NCI-H82 (cell line): ENCODE results near the gene USP16.
A peak's percentile ranks its signal among the peaks of the same experiment; 100 is the strongest.
"Not testable (repeated sequence)": the region's sequence is repeated elsewhere in the genome, so short reads cannot be mapped to it uniquely, and the experiment has no call there.

Source experiments
- DNase-seq: peaks from one replicate; lab custom pipeline; 2025; lab: John Stamatoyannopoulos, UW

The USP16 gene

DNA sequence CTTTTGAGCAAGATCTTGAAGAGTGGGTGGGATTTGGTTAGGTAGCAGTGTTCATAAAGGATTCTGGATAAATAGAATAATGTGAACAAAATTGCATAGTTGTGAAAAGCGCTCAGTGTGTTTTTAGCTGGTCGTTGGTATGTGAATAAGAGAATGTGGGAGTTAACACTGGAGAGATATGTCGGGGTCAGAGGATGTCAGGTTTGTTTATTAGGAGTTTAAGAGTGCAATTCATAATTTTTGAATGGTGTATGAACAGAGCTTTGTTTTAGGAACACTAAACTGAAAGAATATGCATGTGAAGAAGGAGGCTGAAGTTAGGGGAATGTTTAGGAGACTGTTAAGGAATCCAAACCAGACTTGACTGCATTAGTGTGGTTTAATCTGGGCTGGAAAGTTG is 9.4 kb downstream of the USP16 start:
- DNase-seq, result no peak

DNA sequence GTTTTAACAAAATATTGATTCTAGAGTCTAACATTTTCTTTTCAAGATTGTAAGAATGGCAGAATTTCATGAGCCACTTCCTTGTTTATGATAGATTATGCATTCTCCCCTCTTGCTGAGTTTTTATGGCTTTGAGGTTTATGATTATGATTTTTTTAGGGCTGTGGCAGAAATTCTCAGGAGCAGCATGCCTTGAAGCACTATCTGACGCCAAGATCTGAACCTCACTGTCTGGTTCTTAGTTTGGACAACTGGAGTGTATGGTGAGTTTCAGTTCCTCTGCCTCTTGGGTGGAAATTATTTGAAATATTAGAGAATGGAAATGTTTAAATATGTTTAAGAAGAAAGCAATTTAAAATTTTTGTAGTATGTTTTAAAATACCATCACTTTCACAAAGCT is 10.2 kb downstream of the USP16 start:
- DNase-seq, result no peak

DNA sequence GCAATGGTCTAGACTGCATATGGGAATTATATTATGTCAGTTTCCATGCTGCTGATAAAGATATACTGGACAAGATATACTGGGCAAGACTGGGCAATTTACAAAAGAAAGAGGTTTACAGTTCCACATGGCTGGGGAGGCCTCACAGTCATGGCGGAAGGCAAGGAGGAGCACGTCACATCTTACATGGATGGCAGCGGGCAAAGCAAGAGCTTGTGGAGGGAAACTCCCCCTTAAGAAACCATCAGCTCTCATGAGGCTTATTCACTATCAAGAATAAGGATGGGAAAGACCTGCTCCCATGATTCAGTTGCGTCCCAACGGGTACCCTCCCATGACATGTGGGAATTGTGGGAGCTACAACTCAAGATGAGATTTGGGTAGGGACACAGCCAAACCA is 27.8 kb downstream of the USP16 start:
- no peak for DNase-seq

DNA sequence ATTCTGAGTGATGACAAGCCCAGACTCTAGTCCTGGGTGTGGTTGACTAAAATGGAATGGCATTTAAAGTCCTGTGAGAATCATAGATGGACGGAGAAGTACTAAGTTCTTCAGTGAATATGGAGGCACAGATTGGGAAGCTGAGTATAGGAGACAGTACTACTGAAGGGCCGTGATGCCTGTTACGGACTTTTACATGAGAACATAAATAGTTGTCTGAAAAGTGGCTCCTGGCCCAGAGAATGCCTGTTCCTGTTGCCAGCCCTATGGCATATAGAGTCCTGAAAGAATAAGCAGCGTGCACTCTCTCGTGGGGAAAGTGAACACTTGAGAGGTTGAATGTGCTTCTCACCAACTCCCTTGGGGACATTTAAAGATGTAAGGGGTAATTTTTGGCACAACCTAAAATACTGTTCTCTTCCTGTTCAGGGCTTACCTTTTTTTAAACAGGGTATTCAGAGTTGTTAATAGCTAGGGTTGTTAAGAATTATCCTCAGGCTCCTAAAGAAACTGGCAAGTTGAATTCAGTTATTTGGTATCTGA is 28.6 kb downstream of the USP16 start:
- no peak for DNase-seq

DNA sequence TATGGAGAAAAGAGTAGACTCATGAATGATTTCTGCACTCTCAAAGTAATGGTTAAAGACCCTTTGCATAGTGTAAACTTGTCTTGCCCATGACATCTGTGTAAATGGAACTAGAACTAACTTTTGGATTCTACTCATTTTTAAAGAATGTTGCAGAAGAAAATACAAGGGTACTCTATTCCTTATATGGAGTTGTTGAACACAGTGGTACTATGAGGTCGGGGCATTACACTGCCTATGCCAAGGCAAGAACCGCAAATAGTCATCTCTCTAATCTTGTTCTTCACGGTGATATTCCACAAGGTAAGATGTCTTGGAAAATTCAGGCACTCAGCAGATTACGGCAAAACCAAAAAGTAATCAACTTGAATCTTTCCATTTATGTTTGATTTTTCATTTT is 29.2 kb downstream of the USP16 start:
- DNase-seq, result no peak

DNA sequence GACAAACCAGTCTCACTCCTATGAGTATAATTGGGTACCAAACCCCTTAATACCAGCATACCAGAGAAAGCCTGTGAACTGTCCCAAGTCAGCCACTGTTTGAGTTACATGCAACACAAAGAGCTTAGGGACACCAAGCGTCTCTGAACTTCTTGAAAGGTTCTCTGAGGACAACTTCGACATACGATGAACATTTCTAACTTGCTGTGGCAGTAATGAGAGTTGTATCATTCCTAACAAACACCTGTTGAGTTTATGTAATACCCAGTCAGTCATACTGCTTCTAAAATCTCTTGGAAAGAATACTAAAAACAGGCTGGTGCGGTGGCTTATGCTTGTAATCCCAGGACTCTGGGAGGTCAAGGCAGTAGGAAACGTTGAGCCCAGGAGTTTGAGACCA is 30.6 kb downstream of the USP16 start:
- no peak for DNase-seq

DNA sequence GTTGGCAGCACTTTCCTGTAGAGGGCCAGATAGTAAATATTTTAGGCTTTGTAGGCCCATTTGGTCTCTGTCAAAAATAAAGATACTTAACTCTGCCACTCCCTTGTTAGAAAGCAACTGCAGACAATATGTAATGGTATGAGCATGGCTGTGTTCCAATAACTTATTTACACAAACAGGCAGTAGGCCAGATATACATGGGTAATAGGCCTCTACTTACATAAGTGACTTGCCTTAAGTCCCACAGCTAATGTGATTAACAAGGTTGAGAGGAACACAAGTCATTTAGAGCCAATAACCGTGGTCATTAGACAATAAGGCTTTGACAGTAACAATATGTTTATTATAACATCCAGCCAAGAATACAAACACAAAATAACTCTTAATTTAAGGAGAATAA is 31.5 kb downstream of the USP16 start:
- DNase-seq, result peak; percentile 88

DNA sequence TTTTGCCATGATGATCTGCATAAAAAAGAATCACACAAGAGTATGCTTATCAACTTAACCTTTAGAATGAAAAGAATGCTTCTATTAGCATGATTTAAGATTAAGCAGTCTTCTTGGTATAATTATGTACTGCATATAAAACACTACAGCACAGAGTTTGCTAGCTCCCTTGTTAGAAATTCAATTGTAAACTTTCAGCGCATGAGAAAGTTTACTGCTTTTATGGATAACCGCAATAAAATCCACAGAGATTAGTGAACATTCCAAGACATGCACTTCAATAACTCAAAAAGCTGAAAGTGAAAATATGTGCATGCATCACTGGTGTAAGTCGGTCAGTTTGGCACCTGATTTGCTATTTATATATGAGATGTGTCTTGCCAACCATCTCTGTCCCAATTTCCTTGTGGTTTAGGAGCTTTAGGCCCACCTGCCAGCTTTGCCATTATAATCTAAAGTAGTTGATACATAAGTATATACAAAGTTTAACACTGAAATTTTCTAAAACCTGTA is 32.1 kb downstream of the USP16 start:
- no peak for DNase-seq

DNA sequence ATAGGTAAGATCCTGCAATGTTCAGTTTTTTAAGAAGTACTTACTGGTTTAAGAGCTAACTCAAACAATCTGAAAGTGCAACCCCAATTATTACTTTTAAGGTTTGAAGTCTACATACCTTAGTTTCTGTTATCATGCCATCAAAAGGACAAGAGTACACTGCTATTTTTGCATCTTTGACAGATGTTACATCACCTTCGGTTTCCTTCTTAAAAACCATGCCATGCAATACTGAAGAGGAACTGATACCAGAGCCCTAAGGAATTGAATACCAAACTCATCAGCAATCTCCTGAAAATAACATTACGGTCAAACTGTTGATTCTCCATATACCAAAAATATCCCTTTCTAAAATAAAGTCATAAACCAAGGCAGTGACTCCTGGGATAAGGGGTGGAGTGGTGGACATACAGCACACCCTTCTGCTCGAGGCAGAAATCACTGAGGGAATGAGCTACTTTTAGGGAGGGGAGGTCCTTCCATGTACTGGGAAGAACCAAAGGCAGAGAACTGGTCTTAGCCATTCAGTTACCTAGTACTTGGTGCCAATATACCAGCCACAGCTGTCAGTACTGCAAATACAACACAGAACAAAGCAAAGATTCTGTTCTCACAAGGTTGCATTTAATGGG is 40.5 kb downstream of the USP16 start:
- no peak for DNase-seq

DNA sequence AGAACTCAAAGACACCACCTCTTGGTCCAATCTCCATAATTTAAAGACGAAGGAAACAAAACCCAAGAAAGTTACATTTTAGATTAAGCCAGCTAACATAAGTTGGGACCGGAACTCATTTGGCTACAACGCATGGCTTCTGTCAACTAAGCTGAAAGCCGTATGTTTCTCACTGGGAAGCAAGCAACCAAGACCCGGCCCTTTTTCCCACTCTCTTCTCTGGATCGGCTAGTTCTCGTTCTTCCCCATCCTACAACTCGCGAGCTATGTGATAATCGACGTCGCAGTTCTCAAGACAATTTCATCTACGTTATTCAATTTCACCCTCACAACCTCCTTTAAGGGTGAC is 48.4 kb downstream of the USP16 start:
- peak; percentile 59 for DNase-seq

DNA sequence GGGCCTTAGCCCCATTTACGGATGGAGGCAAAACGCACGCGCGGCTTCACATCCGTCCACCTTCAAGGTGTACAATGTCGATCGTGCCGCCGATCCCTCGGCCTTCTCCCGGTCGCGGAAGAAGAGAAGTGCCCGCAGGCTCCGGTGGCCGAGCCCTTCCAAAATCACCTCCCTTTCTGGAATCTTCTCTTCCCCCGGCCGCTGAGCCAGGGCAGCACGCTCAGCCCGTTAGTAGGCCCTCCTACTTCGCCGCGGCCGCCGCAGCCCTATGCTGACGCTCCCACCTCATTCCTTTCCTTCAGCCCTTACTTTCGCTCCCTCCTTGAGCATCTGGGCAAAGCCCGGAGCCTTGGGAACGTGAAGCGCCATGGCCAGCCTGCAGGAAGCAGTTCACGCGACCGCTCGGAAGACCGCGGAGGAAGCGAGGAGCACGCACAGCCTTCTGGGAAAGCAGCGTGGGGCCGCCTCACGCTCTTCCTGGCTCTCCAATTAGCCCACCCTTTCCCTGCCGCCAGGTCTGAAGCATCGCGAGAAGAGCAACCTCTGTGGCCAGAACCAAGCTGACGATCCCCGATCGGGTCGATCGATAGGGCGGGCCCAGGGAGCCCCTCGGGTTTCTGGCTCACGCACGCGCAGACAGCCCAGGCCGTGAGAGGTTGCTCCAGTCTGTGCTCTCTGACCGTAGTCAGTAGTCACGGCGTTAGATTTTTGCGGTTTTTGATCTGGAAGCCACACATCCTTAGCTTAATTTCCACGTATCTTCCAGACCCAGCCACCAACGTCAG is 48.9 kb downstream of the USP16 start, which contains the start of gene CCT8:
TSS of gene CCT8 (minus strand) at position 427 of the 785 bp plus-strand sequence. CDS start at position 369, 58 bp downstream.
- peak; percentile 100 for DNase-seq

DNA sequence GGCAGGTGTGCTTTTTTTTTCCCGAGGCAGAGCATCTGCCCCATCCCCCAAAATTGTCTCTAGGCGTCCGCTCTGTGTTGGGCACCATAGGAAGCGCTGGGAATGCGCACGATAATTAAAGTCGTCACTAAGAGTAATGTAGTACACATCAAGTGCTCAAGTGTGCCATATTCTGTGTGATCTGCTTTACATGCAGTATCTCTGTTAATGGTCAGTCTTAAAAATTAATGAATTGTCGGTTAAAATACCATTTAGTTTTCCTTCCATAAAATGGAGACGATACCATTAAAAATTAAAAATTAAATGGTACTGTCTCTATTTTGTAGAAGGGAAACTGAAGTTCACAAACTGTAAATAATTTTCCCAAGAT is 49.5 kb downstream of the USP16 start:
- DNase-seq, result no peak

DNA sequence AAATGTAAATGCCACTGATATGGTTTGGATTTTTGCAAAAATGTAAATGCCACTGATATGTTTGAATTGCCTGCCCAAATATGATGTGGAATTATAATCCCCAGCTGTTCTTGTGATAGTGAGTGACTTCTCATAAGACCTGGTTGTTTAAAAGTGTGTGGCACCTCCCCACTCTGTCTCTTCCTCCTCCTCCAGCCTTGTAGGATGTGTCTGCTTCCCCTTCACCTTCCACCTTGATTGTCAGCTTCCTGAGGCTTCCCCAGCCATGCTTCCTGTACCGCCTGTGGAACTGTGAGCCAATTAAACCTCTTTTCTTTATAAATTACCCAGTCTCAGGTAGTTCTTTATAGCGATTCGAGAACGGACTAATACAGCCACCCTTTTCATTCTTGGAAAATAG is 50.3 kb downstream of the USP16 start:
- DNase-seq, result no peak

DNA sequence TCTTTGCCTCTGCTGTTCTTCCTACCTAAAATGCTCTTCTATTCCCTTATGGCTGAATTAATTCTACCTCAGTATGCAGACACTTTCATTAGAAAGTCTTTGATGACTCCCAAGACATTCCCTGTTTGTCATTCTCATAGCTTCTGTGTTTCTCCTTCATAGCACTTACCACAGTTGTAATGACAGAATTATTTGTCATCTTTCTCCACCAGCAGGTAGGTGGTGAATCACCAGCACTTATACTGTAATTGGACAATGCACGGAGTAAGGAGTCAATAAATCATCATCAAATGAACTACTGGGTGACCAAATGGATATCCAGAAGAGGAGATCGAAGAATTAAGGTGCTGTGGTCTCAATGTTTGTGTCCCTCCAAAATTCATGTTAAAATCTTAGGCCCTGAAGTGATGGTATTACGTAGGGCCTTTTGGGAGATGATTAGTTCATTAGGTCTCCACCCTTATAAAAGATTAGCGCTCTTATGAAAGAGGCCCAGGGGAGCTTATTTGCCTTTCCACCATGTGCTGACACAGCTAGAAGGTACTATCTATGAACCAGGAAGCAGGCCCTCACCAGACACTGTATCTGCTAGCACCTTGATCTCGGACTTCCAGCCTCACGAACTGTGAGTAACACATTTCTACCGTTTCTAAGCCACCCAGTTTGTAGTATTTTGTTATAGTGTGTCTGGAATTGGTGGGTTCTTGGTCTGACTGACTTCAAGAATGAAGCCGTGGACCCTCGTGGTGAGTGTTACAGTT is 51.4 kb downstream of the USP16 start:
- no peak for DNase-seq

DNA sequence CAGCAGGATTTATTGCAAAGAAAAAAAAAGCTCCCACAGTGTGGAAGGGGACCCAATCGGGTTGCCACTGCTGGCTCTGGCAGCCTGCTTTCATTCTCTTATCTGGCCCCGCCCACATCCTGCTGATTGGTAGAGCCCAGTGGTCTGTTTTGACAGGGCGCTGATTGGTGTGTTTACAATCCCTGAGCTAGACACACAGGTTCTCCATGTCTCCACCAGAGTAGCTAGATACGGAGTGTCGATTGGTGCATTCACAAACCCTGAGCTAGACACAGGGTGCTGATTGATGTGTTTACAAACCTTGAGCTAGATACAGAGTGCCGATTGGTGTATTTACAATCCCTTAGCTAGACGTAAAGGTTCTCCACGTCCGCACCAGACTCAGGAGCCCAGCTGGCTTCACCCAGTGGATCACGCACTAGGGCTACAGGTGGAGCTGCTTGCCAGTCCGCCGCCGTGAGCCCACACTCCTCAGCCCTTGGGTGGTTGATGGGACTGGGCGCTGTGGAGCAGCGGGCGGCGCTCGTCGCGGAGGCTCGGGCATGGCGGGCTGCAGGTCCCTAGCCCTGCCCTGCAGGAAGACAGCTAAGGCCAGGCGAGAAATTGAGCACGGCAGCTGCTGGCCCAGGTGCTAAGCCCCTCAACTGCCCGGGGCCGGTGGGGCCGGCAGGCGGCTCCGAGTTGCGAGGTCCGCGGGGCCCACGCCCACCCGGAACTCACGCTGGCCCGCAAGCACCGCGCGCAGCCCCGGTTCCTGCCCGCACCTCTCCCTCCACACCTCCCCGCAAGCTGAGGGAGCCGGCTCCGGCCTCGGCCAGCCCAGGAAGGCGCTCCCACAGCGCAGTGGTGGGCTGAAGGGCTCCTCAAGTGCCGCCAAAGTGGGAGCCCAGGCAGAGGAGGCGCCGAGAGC is 52.5 kb downstream of the USP16 start:
- not testable (repeated sequence) for DNase-seq

DNA sequence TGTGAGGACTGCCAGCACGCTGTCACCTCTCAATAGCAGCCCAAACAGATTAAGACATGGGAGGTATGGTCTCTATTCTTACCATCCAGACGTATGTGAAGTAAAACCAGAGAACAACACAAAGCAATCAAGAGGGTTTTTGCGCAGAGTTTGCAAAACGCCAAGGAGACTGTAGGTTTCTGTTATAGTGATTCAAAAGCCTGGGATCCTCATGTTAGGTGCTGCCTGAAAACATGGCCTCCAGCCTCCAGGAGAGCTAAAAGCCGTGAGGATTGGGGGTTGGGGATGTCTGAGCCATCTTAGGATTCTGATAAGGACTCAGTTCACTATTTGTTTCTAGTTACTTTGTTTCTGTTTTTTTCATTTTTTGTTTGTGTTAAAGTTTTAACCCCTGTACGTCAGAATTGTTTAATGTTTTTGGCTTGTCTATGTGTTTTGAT is 53.2 kb downstream of the USP16 start:
- DNase-seq, result no peak

DNA sequence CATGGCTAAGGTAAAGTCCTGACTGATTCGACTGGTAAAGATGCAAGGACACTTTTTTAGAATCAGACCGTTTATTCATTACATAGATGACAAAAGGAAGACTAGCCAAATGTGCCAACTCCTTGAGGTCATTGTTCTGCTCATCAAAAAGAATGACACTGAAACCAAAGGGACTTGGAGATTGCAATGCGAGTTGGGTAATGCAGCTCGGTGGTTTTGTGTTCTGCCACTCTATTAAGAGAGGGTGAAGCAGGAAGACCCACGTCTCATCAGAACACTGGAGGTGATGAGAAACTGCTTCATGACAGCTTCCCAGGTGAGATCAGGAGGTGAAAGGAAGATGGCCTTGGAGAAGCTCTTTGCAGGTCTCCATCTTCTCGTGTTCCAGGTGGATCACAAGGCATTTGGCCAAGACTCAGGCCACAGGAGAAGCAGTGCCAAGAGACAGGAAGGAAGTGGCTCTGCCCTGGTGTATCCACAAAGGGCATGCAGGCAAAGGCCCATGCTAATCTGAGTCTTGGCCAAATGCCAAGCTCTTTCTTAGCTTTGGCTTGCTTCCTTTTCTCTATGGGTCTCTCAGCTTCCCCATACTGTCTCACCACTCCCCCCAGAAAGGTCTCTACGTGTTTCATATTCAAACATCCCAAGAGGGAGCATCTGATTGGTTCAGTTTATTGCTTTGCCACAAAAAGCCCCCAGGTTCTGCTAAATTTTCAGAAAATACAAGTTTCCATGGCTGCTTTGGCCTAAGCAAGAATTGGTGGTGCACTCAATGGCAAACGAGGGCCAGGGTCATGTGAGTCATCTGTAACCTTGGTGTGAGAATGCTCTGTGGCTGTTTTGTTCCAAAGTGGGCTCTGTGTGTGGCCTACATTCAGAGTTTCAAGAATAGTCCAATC is 54.6 kb downstream of the USP16 start:
- peak; percentile 67 for DNase-seq

DNA sequence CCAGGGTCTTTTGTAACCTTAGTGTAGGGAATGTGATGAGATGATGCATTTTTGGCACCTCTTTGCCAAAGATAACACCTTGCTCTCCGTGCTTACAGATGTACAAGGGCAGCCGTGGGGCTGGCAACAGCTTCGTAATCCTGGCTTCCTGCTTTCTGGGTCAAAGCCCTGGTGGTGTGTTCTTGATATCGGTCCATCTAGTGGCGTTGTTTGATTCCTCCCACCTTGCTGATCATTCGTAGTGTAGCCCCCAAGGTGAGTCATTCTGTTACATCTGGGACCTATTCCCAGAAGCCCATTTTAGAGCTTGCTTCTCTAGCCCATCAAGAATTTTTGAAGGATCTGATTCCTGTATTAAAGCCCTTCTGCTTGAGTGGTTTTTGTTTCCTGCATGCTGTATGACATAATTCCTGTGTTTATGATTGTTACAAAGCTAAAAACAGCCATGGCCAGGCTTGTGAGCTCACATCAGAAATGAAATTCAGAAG is 56.0 kb downstream of the USP16 start:
- no peak for DNase-seq

DNA sequence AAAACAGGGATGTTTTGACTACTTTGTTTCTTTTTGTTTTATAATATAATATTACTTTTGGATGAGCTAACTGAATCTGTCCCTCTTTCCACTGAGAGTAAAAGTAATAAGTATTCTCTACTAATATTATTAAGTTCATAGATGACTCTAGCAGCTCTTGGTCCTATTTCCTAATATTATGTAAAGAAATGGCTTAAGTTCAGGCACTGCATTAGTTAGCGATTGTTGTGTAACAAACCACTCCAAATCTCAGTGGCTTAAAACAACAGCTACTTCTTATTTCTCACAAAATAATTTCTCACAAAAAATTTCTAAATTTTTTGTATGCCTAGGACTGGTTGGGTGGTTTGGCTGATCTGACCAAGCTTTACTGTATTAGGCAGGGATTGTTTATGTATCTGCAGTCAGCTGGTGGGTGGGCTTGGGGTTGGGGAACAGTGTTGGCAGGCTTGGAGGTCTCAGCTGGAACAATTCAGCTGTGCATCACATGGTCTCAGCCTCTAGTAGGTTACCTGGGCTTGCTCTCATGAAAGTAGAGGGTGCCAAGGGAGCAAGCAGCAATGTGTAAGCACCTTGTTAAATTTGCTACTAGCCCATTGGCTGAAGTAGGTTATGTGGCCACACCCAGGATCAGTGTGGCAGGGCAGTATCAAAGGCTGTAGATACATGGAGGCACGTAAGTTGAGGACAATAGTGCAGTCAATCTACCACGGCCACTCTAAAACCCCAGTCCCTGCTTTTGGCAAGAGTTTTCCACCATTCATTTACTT is 57.8 kb downstream of the USP16 start:
- DNase-seq, result no peak
